Body of pancreas (tissue), 4 donors: ENCODE data around the gene INO80C. TPM values are rescaled to one million over a fixed set of nuclear protein-coding genes. Genes with fewer than 3 reads are reported as not detected.
"Not testable (repeated sequence)": the region's sequence is repeated elsewhere in the genome, so short reads cannot be mapped to it uniquely, and the experiment has no call there.

ENCODE experiments used
- ATAC-seq: fragments of 150-250 bp; one replicate; pipeline ENCODE4 v1.9.1; 2016
- DNase-seq, 4 donors: peaks; one replicate each; pipeline ENCODE4 v3.0.0-alpha.2; 2019
- H3K27ac ChIP-seq, 4 donors: fragments of 200-600 bp; sonication (generic); 1 replicate in 3 of 4; 2 replicates in 1 of 4; pipeline versions ENCODE4 v1.5.1 to v1.6.1; 2016 to 2019; ENCODE audit warnings: mild to moderate bottlenecking in 1 of 4, mixed read lengths in 1 of 4, moderate library complexity in 1 of 4
- H3K27me3 ChIP-seq, 2 donors: fragments of 200-600 bp; sonication (generic); one replicate each; pipeline ENCODE4 v1.6.0; 2016; ENCODE audit warnings: mild to moderate bottlenecking in 1 of 2
- H3K36me3 ChIP-seq, 2 donors: fragments of 200-600 bp; sonication (generic); replicated peaks in 1 of 2; 2 replicates each; pipeline ENCODE4 v1.5.1; 2016; ENCODE audit warnings: low read depth in 2 of 2; ENCODE audit not compliant: insufficient read depth in 1 of 2
- H3K4me1 ChIP-seq: fragments of 200-600 bp; sonication (generic); one replicate; pipeline ENCODE4 v1.6.0; 2016
- H3K4me3 ChIP-seq, 2 donors: fragments of 200-600 bp; sonication (generic); 1 replicate in 1 of 2; 2 replicates in 1 of 2; pipeline ENCODE4 v1.5.1; 2016 to 2019
- H3K9me3 ChIP-seq, 3 donors: fragments of 200-600 bp; sonication (generic); 1 replicate in 2 of 3; 2 replicates in 1 of 3; pipeline ENCODE4 v1.5.1; 2016
- POLR2A ChIP-seq, 3 donors: fragments of 450-650 bp; IDR thresholded peaks; one replicate each; pipeline ENCODE4 v1.6.1; 2016; ENCODE audit warnings: antibody characterized with exemption in 3 of 3, mild to moderate bottlenecking in 2 of 3
- WGBS, 2 donors: methylation state at CpG; one replicate each; pipeline ENCODE4 v1.1.5; 2017; 5-methylcytosine and 5-hydroxymethylcytosine counted together
- intact Hi-C: fragments of 100-400 bp; cut with DNase I; formaldehyde crosslinking; loops from one replicate; pipeline ENCODE4 v1.15.1; 2023
- total RNA-seq, 2 donors: library from RNA; depleted of rRNA; stranded (reverse); fragments of >200 nt; gene quantifications; one replicate each; pipeline ENCODE4 v1.1.0, GENCODE V29; 2016
- TF ChIP-seq, protein P1 (sequence below), 7 experiments: fragments of 450-650 bp in 4 of 7; fragments of 200-600 bp in 3 of 7; sonication (generic) in 3 of 7; IDR thresholded peaks; one replicate each; pipeline ENCODE4 v1.5.1; 2016 to 2019; ENCODE audit warnings: antibody characterized with exemption in 7 of 7

Gene INO80C
- total RNA-seq, 2 donors from 2014 or later: 1.6 to 10.4 TPM

- Histone ChIP-seq H3K4me1 (no peaks in the 10 kb centered on the region), H3K27ac (no peak overlapping the region), H3K36me3 (no peaks in the 10 kb centered on the region), H3K9me3 (no peaks in the 10 kb centered on the region), H3K4me3 (no peak overlapping the region), H3K27me3 (no peaks in the 10 kb centered on the region)
- no peak for TF ChIP-seq POLR2A (IDR thresholded peaks at IDR 0.05)
- TF ChIP-seq, protein P1, sequence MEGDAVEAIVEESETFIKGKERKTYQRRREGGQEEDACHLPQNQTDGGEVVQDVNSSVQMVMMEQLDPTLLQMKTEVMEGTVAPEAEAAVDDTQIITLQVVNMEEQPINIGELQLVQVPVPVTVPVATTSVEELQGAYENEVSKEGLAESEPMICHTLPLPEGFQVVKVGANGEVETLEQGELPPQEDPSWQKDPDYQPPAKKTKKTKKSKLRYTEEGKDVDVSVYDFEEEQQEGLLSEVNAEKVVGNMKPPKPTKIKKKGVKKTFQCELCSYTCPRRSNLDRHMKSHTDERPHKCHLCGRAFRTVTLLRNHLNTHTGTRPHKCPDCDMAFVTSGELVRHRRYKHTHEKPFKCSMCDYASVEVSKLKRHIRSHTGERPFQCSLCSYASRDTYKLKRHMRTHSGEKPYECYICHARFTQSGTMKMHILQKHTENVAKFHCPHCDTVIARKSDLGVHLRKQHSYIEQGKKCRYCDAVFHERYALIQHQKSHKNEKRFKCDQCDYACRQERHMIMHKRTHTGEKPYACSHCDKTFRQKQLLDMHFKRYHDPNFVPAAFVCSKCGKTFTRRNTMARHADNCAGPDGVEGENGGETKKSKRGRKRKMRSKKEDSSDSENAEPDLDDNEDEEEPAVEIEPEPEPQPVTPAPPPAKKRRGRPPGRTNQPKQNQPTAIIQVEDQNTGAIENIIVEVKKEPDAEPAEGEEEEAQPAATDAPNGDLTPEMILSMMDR (IDR thresholded peaks at IDR 0.05): no peak
- ATAC-seq (no peak), DNase-seq (no peak)
- 76 to 81% methylated on average over 10 of the region's 10 CpGs for WGBS, 2 donors
- intact Hi-C loops: no loop called here
These were observed 41.6 kb downstream of the INO80C start for GRCh38 chr18:35455926-35456763.

DNA sequence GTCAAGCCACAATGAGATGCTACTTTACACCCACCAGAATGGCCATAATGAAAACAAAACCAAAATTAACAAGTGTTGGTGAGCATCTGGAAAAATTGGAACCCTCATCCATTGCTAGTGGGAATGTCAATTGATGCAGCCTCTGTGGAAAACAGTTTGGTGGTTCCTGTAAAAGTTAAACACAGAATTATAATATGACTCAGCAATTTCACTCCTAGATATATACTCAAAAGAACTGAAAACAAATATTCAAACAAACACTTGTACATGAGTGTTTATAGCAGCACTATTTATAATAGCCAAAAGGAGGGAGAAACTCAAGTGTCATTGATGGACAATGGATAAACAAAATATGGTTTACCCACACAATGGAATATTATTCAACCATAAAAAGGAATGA lies 43.0 kb downstream of the INO80C start:
- H3K4me1 ChIP-seq: no peaks in the 10 kb centered on the region
- no peak overlapping the region for H3K27ac ChIP-seq
- no peaks in the 10 kb centered on the region for H3K9me3 ChIP-seq
- intact Hi-C loops: no loop called here
- TF ChIP-seq, protein P1 (IDR thresholded peaks at IDR 0.05): no peak
- no peak for TF ChIP-seq POLR2A (IDR thresholded peaks at IDR 0.05)
- ATAC-seq: no peak
- DNase-seq: no peak
- no peaks in the 10 kb centered on the region for H3K27me3 ChIP-seq
- no peaks in the 10 kb centered on the region for H3K36me3 ChIP-seq
- no peak overlapping the region for H3K4me3 ChIP-seq

DNA sequence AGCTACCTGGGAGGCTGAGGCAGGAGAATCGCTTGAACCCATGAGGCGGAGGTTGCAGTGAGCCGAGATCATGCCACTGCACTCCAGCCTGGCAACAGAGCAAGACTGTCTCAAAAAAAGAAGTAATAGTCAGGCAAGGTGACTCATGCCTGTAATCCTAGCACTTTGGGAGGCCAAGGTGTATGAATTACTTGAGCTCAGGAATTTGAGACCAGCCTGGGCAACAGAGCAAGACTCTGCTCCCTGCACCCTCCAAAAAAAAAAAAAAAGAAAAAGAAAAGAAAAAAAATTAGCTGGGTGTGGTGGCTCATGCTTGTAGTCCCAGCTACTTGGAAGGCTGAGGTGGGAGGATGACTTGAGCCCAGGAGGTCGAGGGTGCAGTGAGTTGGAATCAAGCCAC lies 44.7 kb downstream of the INO80C start:
- intact Hi-C loops, H3K4me3 ChIP-seq, H3K27ac ChIP-seq, DNase-seq, H3K36me3 ChIP-seq, H3K9me3 ChIP-seq, ATAC-seq, H3K27me3 ChIP-seq, H3K4me1 ChIP-seq: not testable (repeated sequence)
- 85 to 90% methylated on average over 4 of the region's 4 CpGs for WGBS, 2 donors

GRCh38 chr18:35451916-35452315 lies 45.8 kb downstream of the INO80C start:
- DNase-seq: no peak
- no peaks in the 10 kb centered on the region for H3K9me3 ChIP-seq
- ATAC-seq: no peak
- H3K4me1 ChIP-seq: no peaks in the 10 kb centered on the region
- no peaks in the 10 kb centered on the region for H3K36me3 ChIP-seq
- H3K4me3 ChIP-seq: no peak overlapping the region
- H3K27ac ChIP-seq: no peak overlapping the region
- H3K27me3 ChIP-seq: no peaks in the 10 kb centered on the region
- no peak for TF ChIP-seq POLR2A (IDR thresholded peaks at IDR 0.05)
- TF ChIP-seq, protein P1 (IDR thresholded peaks at IDR 0.05): no peak
- intact Hi-C loops: no loop called here
- 83 to 85% methylated on average over 1 of the region's 1 CpG for WGBS, 2 donors

DNA sequence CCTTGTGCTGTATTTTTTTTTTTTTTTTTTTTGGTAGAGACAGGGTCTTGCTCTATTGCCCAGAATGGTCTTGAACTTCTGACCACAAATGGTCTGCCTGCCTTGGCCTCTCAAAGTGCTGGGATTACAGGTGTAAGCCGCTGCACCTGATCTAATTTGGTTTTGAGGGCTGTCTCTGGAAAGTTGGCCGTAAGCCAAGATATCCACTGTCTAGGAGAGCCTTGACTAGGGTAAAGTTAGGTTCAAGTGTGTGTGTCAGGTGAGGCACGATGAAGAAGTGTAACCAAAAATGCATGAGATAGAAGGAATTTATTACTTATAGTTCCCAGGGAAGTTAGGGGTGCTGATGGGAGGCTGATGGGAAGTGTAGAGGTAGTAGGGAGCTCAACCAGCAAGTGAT lies 46.7 kb downstream of the INO80C start:
- no peak for TF ChIP-seq POLR2A (IDR thresholded peaks at IDR 0.05)
- TF ChIP-seq, protein P1 (IDR thresholded peaks at IDR 0.05): no peak
- Histone ChIP-seq H3K9me3 (no peaks in the 10 kb centered on the region), H3K36me3 (no peaks in the 10 kb centered on the region), H3K27me3 (no peaks in the 10 kb centered on the region), H3K27ac (no peak overlapping the region), H3K4me1 (no peaks in the 10 kb centered on the region), H3K4me3 (no peak overlapping the region)
- DNase-seq: no peak
- ATAC-seq: no peak
- intact Hi-C loops: no loop called here
- WGBS, 2 donors: 54 to 60% methylated on average over 3 of the region's 3 CpGs
